Ishikawa (cell line): ENCODE results near the gene SLC25A5.

Experiments
- EP300 ChIP-seq: IDR thresholded peaks from 2 replicates; pipeline ENCODE4 v1.6.1; 2012; ENCODE audit warnings: borderline replicate concordance
- FOXM1 ChIP-seq: IDR thresholded peaks from 2 replicates; pipeline ENCODE4 v1.6.1; 2012; ENCODE audit warnings: low read depth, borderline replicate concordance
- TCF12 ChIP-seq: IDR thresholded peaks from 2 replicates; pipeline ENCODE4 v1.6.1; 2012; ENCODE audit warnings: low read depth
- TEAD4 ChIP-seq: IDR thresholded peaks from 2 replicates; pipeline ENCODE4 v1.6.1; 2012
- TF ChIP-seq, protein P1 (sequence below): IDR thresholded peaks from 2 replicates; pipeline ENCODE4 v1.6.1; 2012
- TF ChIP-seq, protein P2 (sequence below): IDR thresholded peaks from 2 replicates; pipeline ENCODE4 v1.6.1; 2012; ENCODE audit warnings: low read depth, mild to moderate bottlenecking
- TF ChIP-seq, protein P3 (sequence below): IDR thresholded peaks from 2 replicates; pipeline ENCODE4 v1.6.1; 2012

DNA sequence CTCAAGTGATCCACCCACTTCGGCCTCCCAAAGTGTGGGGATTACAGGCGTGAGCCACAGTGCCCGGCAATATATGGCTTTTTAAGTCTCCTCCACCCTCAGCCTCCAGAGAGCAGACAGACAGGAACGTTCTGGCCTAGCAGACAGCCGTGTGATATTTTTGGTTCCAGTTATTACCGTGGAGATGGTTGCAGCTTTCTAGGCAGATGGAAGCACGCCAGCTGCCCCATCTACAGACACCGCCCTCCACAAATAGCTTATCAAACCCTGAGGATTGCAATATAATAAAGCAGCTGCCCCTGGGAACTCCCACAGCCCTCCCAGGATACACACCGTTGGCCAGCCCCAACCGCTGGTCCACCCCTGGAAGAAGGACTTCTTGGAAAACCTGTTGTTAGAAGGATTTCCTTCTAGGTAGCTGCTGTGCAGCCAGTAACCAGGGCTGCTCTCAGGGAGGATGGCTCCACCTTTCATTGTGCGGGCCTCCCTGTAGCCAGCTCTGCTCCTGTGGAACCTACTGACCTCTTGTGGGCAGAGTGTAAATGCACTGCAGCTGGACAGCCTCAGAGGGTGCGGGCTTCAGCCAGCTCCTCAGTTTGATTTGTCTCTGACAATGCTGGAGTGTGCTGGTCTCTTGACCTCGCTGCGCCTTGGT is 44.0 kb downstream of the SLC25A5 start:
- TF ChIP-seq, protein P1, sequence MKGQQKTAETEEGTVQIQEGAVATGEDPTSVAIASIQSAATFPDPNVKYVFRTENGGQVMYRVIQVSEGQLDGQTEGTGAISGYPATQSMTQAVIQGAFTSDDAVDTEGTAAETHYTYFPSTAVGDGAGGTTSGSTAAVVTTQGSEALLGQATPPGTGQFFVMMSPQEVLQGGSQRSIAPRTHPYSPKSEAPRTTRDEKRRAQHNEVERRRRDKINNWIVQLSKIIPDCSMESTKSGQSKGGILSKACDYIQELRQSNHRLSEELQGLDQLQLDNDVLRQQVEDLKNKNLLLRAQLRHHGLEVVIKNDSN, result no peak
- TF ChIP-seq, protein P2, sequence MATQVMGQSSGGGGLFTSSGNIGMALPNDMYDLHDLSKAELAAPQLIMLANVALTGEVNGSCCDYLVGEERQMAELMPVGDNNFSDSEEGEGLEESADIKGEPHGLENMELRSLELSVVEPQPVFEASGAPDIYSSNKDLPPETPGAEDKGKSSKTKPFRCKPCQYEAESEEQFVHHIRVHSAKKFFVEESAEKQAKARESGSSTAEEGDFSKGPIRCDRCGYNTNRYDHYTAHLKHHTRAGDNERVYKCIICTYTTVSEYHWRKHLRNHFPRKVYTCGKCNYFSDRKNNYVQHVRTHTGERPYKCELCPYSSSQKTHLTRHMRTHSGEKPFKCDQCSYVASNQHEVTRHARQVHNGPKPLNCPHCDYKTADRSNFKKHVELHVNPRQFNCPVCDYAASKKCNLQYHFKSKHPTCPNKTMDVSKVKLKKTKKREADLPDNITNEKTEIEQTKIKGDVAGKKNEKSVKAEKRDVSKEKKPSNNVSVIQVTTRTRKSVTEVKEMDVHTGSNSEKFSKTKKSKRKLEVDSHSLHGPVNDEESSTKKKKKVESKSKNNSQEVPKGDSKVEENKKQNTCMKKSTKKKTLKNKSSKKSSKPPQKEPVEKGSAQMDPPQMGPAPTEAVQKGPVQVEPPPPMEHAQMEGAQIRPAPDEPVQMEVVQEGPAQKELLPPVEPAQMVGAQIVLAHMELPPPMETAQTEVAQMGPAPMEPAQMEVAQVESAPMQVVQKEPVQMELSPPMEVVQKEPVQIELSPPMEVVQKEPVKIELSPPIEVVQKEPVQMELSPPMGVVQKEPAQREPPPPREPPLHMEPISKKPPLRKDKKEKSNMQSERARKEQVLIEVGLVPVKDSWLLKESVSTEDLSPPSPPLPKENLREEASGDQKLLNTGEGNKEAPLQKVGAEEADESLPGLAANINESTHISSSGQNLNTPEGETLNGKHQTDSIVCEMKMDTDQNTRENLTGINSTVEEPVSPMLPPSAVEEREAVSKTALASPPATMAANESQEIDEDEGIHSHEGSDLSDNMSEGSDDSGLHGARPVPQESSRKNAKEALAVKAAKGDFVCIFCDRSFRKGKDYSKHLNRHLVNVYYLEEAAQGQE, result no peak
- TF ChIP-seq FOXM1 (no peak), TEAD4 (no peak), EP300 (no peak), TCF12 (no peak)
- TF ChIP-seq, protein P3, sequence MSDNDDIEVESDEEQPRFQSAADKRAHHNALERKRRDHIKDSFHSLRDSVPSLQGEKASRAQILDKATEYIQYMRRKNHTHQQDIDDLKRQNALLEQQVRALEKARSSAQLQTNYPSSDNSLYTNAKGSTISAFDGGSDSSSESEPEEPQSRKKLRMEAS, result no peak
